GM13977 (cell line): Measurements from ENCODE around the gene TREM1.

Experiments
- DNase-seq: peaks from one replicate; pipeline ENCODE4 v3.0.0; 2012; ENCODE audit warnings: low spot score
- in situ Hi-C: fragments of 300-500 bp; cut with MboI; formaldehyde crosslinking; loops from one replicate; pipeline ENCODE4 v1.12.0; 2022; ENCODE audit warnings: low sequenced_read_pairs, low pct_unique_long_range_greater_than_20kb, mixed read lengths, inconsistent platforms; ENCODE audit not compliant: unreplicated experiment
- TF ChIP-seq, protein P1 (sequence below): IDR thresholded peaks from 2 replicates; pipeline ENCODE4 v1.5.1; 2012; ENCODE audit warnings: mild to moderate bottlenecking, control low read depth; ENCODE audit not compliant: insufficient read depth; ENCODE audit errors: extremely low read depth, missing control alignments

TREM1 gene

DNA sequence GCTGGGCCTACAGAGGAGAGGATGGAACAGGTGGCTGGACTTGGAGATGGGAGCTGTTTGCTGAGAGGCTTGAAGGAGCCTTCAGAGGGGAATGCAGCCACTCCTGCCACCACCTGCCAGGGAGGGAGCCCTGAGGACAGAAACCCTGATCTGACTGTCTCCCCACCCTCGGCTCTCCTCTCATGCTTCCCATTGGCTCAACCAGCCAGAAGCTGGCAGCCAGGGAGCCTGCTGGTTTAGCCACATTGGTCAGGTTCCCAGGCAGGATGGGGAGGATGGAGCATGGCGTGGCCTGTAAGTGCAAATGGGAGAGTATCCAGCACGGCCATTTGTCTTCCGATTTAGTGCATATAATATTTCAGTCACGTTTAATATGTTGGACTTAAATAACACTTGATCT is 12.8 kb downstream of the TREM1 start:
- no peak for DNase-seq
- TF ChIP-seq, protein P1, sequence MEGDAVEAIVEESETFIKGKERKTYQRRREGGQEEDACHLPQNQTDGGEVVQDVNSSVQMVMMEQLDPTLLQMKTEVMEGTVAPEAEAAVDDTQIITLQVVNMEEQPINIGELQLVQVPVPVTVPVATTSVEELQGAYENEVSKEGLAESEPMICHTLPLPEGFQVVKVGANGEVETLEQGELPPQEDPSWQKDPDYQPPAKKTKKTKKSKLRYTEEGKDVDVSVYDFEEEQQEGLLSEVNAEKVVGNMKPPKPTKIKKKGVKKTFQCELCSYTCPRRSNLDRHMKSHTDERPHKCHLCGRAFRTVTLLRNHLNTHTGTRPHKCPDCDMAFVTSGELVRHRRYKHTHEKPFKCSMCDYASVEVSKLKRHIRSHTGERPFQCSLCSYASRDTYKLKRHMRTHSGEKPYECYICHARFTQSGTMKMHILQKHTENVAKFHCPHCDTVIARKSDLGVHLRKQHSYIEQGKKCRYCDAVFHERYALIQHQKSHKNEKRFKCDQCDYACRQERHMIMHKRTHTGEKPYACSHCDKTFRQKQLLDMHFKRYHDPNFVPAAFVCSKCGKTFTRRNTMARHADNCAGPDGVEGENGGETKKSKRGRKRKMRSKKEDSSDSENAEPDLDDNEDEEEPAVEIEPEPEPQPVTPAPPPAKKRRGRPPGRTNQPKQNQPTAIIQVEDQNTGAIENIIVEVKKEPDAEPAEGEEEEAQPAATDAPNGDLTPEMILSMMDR: no peak
- in situ Hi-C loops: no loop called here

DNA sequence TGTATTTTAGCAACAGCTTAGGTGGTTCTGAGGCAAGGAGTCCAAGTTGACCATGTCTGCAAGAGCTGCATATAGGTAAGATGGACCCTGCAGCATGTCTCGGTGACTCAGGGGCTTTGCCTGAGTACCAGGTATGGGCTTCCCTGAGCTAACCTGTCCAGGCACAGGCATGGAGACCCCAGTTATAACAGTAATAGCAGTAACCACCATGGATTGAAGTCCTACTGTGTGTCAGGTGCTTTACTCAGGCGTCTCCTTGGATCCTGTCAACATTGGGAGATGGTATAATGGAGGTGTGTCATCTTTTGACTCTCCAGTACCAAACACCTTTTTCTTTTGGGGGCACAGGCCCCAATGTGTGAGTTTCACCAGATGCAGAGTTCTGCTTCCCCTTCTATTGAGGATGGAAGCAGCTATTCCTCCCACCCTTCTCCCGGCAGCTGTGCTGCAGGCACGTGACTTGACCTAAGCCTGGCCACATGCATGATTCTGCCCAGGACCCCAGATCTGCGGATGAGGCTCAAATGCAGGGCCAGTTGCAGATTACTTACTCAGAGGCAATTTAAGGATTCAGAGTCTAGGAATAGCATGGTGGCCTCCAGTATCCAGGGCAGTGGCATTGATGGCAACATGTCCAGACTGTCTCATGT is 13.8 kb downstream of the TREM1 start:
- DNase-seq: no peak
- in situ Hi-C loops: no loop called here
- TF ChIP-seq, protein P1: no peak

DNA sequence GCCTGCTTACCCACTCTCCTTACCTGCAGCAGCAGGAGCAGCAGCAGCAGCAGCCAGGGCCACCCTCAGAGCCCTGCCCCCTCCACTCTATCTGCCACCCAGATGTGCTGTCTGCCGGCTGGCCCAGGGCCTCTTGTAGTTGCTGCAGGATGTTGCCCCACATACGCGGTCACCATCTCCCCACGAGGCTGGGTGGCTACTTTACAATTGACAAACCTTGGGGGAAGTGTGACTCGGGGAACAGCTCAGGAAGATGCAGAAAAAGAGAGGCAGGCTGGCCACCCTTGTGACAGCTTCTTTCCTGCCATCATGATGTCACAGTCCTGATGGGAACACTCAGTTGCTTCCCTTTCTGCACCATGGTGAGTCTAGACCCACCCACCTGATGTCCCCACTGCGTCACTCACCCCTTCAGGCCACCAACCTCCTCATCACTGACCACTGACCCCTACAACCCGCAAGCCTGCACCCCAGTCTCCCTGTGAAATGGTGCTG is 14.5 kb downstream of the TREM1 start:
- no peak for DNase-seq
- TF ChIP-seq, protein P1: no peak
- in situ Hi-C loops: no loop called here

DNA sequence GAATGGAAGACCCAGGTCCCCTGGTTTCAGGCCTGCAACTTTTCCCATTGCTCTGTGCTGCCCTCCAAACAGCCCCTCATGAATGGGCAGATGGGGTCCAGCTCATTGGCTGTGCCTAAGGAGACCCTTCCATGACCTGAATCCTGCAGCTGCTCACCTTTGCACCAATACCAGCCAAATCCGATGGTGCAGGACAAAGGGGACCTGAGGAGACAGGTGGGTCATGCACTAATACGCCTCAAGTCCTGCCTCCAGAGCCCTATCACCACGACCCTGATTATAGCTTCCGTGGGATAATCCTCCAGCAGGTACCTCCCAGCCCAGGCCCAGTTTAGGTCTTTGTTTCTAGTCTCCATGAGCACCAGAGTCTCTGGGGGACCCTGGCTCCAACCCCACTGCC is 16.8 kb downstream of the TREM1 start:
- no peak for DNase-seq
- in situ Hi-C loops: no loop called here
- TF ChIP-seq, protein P1: no peak

DNA sequence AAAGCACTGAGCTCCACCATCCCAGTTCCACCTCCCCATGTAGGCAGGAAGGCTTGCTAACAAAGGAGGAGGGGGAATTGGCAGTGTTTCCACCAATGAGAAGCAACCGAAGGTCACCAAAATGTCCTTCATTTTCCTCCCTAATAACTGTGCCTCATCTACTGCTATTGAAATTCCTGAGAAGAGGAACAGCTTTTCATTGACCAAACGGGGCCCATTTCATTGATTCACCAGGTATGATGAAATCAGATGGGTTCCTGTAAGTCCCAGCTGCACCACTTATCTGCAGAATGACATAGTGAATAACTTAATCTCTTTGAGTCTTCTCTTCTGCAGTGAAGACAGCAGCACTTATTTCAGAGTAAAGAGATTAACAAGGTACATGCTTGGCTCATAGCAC is 17.3 kb downstream of the TREM1 start:
- in situ Hi-C loops: no loop called here
- no peak for DNase-seq
- TF ChIP-seq, protein P1: no peak

DNA sequence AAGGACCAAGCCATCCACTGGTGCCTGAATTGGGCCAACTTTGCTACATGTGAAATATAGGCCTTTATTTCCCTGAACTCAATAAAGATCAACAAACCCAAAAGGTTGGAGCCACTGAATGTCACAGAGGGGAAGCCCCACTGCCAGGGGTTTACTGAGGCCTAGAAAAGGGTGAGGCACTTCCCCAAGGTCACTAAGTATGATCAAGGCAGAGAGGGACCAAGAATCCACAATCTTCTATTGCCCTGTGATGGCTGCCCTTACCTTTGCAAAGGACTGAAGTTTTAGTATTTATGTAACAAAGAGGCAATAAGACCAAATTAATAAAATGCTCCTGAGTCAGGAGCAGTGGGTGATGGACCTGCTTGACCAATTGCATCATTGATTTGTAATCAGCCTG is 18.0 kb downstream of the TREM1 start:
- in situ Hi-C loops: no loop called here
- no peak for DNase-seq
- TF ChIP-seq, protein P1: no peak
